ENCODE measurements around the gene TMEM121.

GRCh38 chr14:105525326-105525725, 1.1 kb upstream of the TMEM121 start:
- TF ChIP-seq POLR2A (IDR thresholded peaks at IDR 0.05) (no peak), CTCF (IDR thresholded peaks at IDR 0.05) (no peak)

All from prostate gland (tissue), 2 donors.